Kidney (tissue), 14 donors: ENCODE measurements around the gene DDX41. TPM values are rescaled to one million over a fixed set of nuclear protein-coding genes. Genes with fewer than 3 reads are reported as not detected.

Source experiments
- DNase-seq, 5 donors: peaks; one replicate each; pipeline ENCODE4 v3.0.0-alpha.2; 2013 to 2020
- FAIRE-seq: peaks from 2 replicates; lab custom pipeline; 2012; peaks lifted over from hg19 to GRCh38; lab: Jason Lieb, UNC
- H3K27ac ChIP-seq, 2 donors: one replicate each; pipeline ENCODE4 v1.7.0; 2013; ENCODE audit warnings: low read depth in 2 of 2, low read length in 2 of 2, inconsistent platforms in 1 of 2
- H3K27me3 ChIP-seq: one replicate; pipeline ENCODE4 v1.7.1; 2013; ENCODE audit warnings: low read length, inconsistent platforms; ENCODE audit not compliant: control insufficient read depth, insufficient read depth
- H3K36me3 ChIP-seq, 3 donors: one replicate each; pipeline versions ENCODE4 v1.7.0 to v1.7.1; 2013; ENCODE audit warnings: low read length in 3 of 3, control low read depth in 1 of 3, inconsistent platforms in 1 of 3; ENCODE audit not compliant: insufficient read depth in 3 of 3, control insufficient read depth in 2 of 3
- H3K4me1 ChIP-seq, 3 donors: one replicate each; pipeline versions ENCODE4 v1.7.0 to v1.7.1; 2013; ENCODE audit warnings: low read length in 3 of 3, inconsistent platforms in 1 of 3, low read depth in 1 of 3; ENCODE audit not compliant: control insufficient read depth in 2 of 3, insufficient read depth in 2 of 3
- H3K4me3 ChIP-seq, 3 donors: one replicate each; pipeline versions ENCODE4 v1.7.0 to v1.8.1; 2013; ENCODE audit warnings: low read length in 3 of 3, control low read depth in 1 of 3, inconsistent platforms in 1 of 3
- H3K9ac ChIP-seq, 3 donors: one replicate each; pipeline versions ENCODE4 v1.7.0 to v1.7.1; 2013; ENCODE audit warnings: low read length in 3 of 3, control low read depth in 1 of 3, inconsistent platforms in 1 of 3
- H3K9me3 ChIP-seq, 3 donors: one replicate each; pipeline versions ENCODE4 v1.7.0 to v1.7.1; 2013; ENCODE audit warnings: low read length in 3 of 3, control low read depth in 1 of 3, inconsistent platforms in 1 of 3; ENCODE audit not compliant: control insufficient read depth in 2 of 3, insufficient read depth in 1 of 3
- intact Hi-C: fragments of 100-400 bp; cut with DNase I; formaldehyde crosslinking; loops from one replicate; pipeline ENCODE4 v1.11.1; 2022
- polyA plus RNA-seq: library from polyadenylated mRNA; stranded (reverse); fragments of 350-450 nt; fragmentation: Illumina TruSeq; extraction: RNeasy Lipid Tissue Mini Kit (QIAGEN cat#74804); gene quantifications from one replicate; pipeline ENCODE4 v1.2.3, GENCODE V29; 2014; ENCODE audit warnings: low read depth, low replicate concordance; ENCODE audit not compliant: insufficient read depth
- total RNA-seq: library from RNA; stranded (reverse); fragmentation: NEBNext Ultra II Directional; extraction: Animal tissue kit (Norgen Biotek cat#: 25700); gene quantifications from one replicate; pipeline ENCODE4 v1.2.1, GENCODE V29; 2021
- TF ChIP-seq, protein P1 (sequence below): IDR thresholded peaks from 3 replicates; pipeline ENCODE4 v1.5.1; 2012; ENCODE audit warnings: mild to moderate bottlenecking, moderate library complexity, borderline replicate concordance; ENCODE audit not compliant: insufficient read depth; ENCODE audit errors: extremely low read depth
- donor health status: control.
- donor health status: control.
- donor health status: control.
- donor health status: control.
- donor health status: control.
- donor health status: DM: yes; HTN: yes; CAD: no.
- donor health status: Normal renal cell carcinoma (clear cell type).

DDX41 gene
- total and polyA plus RNA-seq, 2 donors from 2014 or later, result 86.7 to 97.3 TPM

DNA sequence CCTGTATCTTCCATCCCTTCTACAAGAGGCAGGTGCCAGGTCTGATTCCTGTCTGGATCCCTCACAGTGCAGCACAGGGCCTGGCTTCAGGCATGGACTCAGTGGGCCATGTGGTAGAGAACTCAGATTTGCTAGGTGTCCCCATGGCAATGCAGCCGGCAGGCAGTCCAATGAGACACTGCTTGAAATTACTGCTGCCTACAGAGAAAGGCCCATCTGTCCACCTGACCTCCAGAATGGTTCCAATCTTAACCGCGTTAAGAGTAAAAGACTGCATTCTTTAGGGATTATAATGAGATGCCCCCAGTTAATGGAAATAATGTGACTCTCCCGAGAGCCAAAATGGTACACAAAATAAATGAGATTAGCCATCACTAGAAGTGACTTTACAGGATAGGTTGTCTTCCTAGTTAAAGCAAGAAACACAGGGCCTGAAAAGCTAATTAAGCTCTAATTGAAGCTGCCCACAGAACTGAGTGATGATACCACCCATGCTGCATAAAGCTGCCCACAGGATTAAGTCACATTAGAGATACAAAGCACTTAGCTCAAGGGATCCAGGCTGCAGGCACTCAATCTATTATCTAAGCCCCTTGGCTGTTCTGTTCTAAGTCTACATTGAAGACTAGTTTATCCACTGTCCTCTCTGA is 26.2 kb upstream of the DDX41 start:
- TF ChIP-seq, protein P1, sequence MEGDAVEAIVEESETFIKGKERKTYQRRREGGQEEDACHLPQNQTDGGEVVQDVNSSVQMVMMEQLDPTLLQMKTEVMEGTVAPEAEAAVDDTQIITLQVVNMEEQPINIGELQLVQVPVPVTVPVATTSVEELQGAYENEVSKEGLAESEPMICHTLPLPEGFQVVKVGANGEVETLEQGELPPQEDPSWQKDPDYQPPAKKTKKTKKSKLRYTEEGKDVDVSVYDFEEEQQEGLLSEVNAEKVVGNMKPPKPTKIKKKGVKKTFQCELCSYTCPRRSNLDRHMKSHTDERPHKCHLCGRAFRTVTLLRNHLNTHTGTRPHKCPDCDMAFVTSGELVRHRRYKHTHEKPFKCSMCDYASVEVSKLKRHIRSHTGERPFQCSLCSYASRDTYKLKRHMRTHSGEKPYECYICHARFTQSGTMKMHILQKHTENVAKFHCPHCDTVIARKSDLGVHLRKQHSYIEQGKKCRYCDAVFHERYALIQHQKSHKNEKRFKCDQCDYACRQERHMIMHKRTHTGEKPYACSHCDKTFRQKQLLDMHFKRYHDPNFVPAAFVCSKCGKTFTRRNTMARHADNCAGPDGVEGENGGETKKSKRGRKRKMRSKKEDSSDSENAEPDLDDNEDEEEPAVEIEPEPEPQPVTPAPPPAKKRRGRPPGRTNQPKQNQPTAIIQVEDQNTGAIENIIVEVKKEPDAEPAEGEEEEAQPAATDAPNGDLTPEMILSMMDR, result no peak
- Histone ChIP-seq H3K27me3 (no peaks in the 10 kb centered on the region), H3K4me3 (no peak overlapping the region), H3K27ac (no peak overlapping the region), H3K36me3 (peaks cover 0 to 10% (median 3%) of the 10 kb centered on the region in 3 donors), H3K9me3 (no peaks in the 10 kb centered on the region), H3K4me1 (peaks cover 0 to 14% (median 0%) of the 10 kb centered on the region in 3 donors), H3K9ac (no peak overlapping the region)
- FAIRE-seq, result no peak
- DNase-seq, result no peak
- intact Hi-C loops, result no loop called here

DNA sequence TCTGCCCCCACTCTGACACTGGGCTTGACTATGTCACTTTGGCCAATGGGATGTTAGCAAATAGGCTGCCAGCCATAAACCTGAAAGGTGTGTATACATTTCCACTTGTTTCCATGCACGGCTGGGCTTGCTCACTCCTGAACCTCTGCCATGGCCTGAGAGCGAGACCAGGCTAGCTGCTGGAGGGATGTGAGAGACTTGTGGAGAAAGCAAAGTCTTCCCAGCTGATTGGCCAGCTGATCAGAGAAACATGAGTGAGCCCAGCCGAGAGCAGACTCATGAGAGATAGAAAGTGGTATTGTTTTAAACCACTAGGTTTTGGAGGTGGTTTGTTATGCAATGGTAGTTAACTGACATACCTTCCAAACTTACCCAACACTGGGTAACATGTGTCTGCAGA is 23.7 kb upstream of the DDX41 start:
- H3K9me3 ChIP-seq, result no peaks in the 10 kb centered on the region
- TF ChIP-seq, protein P1, result no peak
- no peak overlapping the region for H3K9ac ChIP-seq
- no peak overlapping the region for H3K27ac ChIP-seq
- H3K36me3 ChIP-seq, result peaks cover 0 to 11% (median 4%) of the 10 kb centered on the region in 3 donors
- no peak for FAIRE-seq
- no peaks in the 10 kb centered on the region for H3K27me3 ChIP-seq
- intact Hi-C loops, result no loop called here
- peaks cover 0 to 12% (median 0%) of the 10 kb centered on the region in 3 donors for H3K4me1 ChIP-seq
- no peak for DNase-seq
- H3K4me3 ChIP-seq, result no peak overlapping the region

DNA sequence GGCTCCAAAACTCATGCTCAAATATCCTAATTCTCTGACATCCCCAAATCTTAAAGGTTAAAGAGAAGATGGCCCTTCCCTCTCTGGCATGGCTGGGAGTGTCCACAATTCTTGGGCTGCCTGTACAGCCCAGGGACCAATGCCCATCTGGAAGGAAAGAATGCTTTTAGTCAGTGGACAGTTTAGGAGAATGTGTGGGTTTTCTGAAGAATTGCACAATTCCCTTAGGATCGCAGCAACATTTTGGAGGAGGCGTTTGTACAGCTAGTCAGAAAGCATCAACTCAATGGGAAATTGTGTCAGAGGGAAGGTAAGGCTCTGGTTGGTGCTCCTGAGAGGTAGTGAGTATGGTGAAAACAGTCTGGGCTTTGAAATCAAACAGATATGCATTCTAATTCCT is 22.6 kb upstream of the DDX41 start:
- H3K4me3 ChIP-seq, result no peak overlapping the region
- TF ChIP-seq, protein P1, result no peak
- DNase-seq (no peak), FAIRE-seq (no peak)
- H3K36me3 ChIP-seq, result peaks cover 0 to 13% (median 11%) of the 10 kb centered on the region in 3 donors
- no peak overlapping the region for H3K9ac ChIP-seq
- no peaks in the 10 kb centered on the region for H3K9me3 ChIP-seq
- intact Hi-C loops, result no loop called here
- peaks cover 0 to 12% (median 0%) of the 10 kb centered on the region in 3 donors for H3K4me1 ChIP-seq
- no peaks in the 10 kb centered on the region for H3K27me3 ChIP-seq
- H3K27ac ChIP-seq, result no peak overlapping the region

DNA sequence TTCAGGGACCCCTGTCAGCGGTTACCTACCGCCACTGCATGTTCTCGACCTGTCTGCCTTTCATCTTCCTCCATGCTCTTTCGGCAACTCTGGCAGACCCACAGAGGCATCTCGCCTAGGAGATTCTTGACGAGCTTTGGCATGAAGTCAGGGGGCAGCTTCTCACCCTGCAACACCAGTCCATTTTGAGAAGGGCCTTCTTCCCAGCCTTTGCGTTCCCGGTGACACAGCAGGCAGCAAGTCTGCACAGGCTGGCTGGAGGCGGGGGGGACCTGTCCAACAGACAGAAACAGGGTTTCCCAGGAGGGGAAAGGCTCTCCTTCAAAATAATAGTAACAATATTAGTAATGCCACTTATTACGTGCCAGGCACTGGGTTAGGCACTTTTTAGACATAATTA is 22.1 kb upstream of the DDX41 start:
- Histone ChIP-seq H3K4me1 (peaks cover 0 to 12% (median 0%) of the 10 kb centered on the region in 3 donors), H3K4me3 (no peak overlapping the region), H3K27me3 (no peaks in the 10 kb centered on the region), H3K27ac (no peak overlapping the region), H3K9me3 (no peaks in the 10 kb centered on the region), H3K36me3 (peaks cover 0 to 13% (median 11%) of the 10 kb centered on the region in 3 donors), H3K9ac (no peak overlapping the region)
- no peak for FAIRE-seq
- intact Hi-C loops, result no loop called here
- TF ChIP-seq, protein P1, result no peak
- DNase-seq, result no peak
